Body of pancreas (tissue), 4 donors: ENCODE measurements around the gene CYP11A1. TPM values are rescaled to one million over a fixed set of nuclear protein-coding genes. Genes with fewer than 3 reads are reported as not detected.

Source experiments
- ATAC-seq: fragments of 150-250 bp; one replicate; pipeline ENCODE4 v1.9.1; 2016
- DNase-seq, 4 donors: peaks; one replicate each; pipeline ENCODE4 v3.0.0-alpha.2; 2019
- H3K27ac ChIP-seq, 4 donors: fragments of 200-600 bp; sonication (generic); 1 replicate in 3 of 4; 2 replicates in 1 of 4; pipeline versions ENCODE4 v1.5.1 to v1.6.1; 2016 to 2019; ENCODE audit warnings: mild to moderate bottlenecking in 1 of 4, mixed read lengths in 1 of 4, moderate library complexity in 1 of 4
- H3K27me3 ChIP-seq, 2 donors: fragments of 200-600 bp; sonication (generic); one replicate each; pipeline ENCODE4 v1.6.0; 2016; ENCODE audit warnings: mild to moderate bottlenecking in 1 of 2
- H3K36me3 ChIP-seq, 2 donors: fragments of 200-600 bp; sonication (generic); replicated peaks in 1 of 2; 2 replicates each; pipeline ENCODE4 v1.5.1; 2016; ENCODE audit warnings: low read depth in 2 of 2; ENCODE audit not compliant: insufficient read depth in 1 of 2
- H3K4me1 ChIP-seq: fragments of 200-600 bp; sonication (generic); one replicate; pipeline ENCODE4 v1.6.0; 2016
- H3K4me3 ChIP-seq, 2 donors: fragments of 200-600 bp; sonication (generic); 1 replicate in 1 of 2; 2 replicates in 1 of 2; pipeline ENCODE4 v1.5.1; 2016 to 2019
- H3K9me3 ChIP-seq, 3 donors: fragments of 200-600 bp; sonication (generic); 1 replicate in 2 of 3; 2 replicates in 1 of 3; pipeline ENCODE4 v1.5.1; 2016
- POLR2A ChIP-seq, 3 donors: fragments of 450-650 bp; IDR thresholded peaks; one replicate each; pipeline ENCODE4 v1.6.1; 2016; ENCODE audit warnings: antibody characterized with exemption in 3 of 3, mild to moderate bottlenecking in 2 of 3
- WGBS, 2 donors: methylation state at CpG; one replicate each; pipeline ENCODE4 v1.1.5; 2017; 5-methylcytosine and 5-hydroxymethylcytosine counted together
- intact Hi-C: fragments of 100-400 bp; cut with DNase I; formaldehyde crosslinking; loops from one replicate; pipeline ENCODE4 v1.15.1; 2023
- total RNA-seq, 2 donors: library from RNA; depleted of rRNA; stranded (reverse); fragments of >200 nt; gene quantifications; one replicate each; pipeline ENCODE4 v1.1.0, GENCODE V29; 2016
- TF ChIP-seq, protein P1 (sequence below), 7 experiments: fragments of 450-650 bp in 4 of 7; fragments of 200-600 bp in 3 of 7; sonication (generic) in 3 of 7; IDR thresholded peaks; one replicate each; pipeline ENCODE4 v1.5.1; 2016 to 2019; ENCODE audit warnings: antibody characterized with exemption in 7 of 7

CYP11A1 gene
- total RNA-seq, 2 donors from 2014 or later = 0.26 to 0.99 TPM

DNA sequence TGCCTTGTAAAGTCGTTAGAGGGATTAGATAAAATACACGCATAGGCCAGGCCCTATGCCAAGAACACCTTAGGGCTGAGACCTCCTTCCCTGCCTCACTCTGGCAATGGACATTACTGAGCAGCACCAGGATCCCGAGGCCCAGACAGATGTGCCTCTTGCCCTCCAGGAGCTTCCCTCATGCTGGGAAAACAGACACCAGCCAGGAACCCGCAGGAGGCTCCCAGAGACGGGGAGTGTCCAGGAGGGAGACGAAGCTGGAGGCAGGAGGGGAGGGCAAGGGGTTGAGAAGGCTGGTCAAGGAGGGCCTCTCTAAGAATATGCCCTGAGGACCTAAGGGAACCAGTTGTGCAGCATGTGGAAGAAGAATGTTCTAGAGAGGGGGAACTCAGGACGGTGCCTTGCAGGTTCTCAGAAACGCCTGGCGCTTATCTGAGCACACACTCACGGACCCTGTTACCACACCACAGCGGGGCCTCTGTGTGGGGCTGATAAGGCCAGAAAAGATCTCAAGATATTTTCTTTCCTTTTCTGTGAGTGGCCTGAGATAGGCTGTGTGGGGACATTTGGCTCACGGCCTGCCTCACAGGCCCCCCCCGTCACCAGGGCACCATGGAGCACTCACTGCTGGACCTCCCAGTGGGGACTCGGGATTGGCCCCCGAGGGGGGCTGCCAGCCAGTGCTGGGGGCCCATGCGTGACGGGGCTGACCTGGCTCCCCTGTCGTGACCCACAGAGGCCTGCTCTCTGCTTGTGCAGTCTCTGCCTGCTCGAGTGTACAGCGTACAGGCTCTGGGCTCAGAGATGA is 22.0 kb upstream of the CYP11A1 start:
- Histone ChIP-seq H3K9me3 (no peaks in the 10 kb centered on the region), H3K4me1 (no peaks in the 10 kb centered on the region), H3K27me3 (no peaks in the 10 kb centered on the region), H3K4me3 (no peak overlapping the region), H3K27ac (no peak overlapping the region), H3K36me3 (no peaks in the 10 kb centered on the region)
- 47 to 52% methylated on average over 16 to 19 of the region's 20 CpGs for WGBS, 2 donors
- TF ChIP-seq, protein P1, sequence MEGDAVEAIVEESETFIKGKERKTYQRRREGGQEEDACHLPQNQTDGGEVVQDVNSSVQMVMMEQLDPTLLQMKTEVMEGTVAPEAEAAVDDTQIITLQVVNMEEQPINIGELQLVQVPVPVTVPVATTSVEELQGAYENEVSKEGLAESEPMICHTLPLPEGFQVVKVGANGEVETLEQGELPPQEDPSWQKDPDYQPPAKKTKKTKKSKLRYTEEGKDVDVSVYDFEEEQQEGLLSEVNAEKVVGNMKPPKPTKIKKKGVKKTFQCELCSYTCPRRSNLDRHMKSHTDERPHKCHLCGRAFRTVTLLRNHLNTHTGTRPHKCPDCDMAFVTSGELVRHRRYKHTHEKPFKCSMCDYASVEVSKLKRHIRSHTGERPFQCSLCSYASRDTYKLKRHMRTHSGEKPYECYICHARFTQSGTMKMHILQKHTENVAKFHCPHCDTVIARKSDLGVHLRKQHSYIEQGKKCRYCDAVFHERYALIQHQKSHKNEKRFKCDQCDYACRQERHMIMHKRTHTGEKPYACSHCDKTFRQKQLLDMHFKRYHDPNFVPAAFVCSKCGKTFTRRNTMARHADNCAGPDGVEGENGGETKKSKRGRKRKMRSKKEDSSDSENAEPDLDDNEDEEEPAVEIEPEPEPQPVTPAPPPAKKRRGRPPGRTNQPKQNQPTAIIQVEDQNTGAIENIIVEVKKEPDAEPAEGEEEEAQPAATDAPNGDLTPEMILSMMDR (IDR thresholded peaks at IDR 0.05) = no peak
- TF ChIP-seq POLR2A (IDR thresholded peaks at IDR 0.05) = no peak
- intact Hi-C loops = loop anchor here (10.0 kb wide), 1 partner anchor 375 kb away; no protein-coding TSS in a partner anchor
- DNase-seq (no peak), ATAC-seq (no peak)

DNA sequence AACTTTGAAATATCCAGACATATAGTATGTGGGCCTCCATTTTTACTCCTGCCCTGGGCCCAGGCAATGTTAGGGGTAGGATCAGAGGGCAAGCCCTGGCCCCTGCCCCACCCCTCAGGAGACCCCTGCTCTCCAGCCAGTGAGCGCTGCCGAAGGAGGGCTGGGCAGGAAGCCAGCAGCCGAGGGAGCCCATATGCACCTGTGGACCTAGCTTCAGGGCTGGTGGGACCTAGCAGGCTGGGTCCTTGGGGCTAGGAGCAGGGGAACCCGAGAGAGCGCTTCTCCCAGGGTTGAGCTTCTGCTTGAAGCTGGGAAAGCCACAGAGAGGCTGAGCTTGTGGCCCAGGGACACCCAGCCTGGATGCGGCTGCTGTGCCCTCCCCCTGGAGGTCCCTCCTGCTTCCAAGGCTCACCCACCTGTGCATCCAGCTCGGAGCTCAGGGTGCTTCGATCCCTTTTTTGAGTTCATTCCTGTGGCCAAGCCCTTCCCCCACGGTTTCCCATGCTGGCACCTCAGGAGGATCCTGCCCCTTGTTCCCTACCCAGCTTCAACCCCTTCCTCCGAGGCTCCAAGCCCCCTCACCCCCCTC is 21.0 kb upstream of the CYP11A1 start:
- no peak overlapping the region for H3K27ac ChIP-seq
- DNase-seq (no peak), ATAC-seq (no peak)
- no peaks in the 10 kb centered on the region for H3K4me1 ChIP-seq
- H3K9me3 ChIP-seq = no peaks in the 10 kb centered on the region
- no peak overlapping the region for H3K4me3 ChIP-seq
- no peaks in the 10 kb centered on the region for H3K27me3 ChIP-seq
- TF ChIP-seq, protein P1 (IDR thresholded peaks at IDR 0.05) = no peak
- 56 to 70% methylated on average over 9 to 10 of the region's 10 CpGs for WGBS, 2 donors
- H3K36me3 ChIP-seq = no peaks in the 10 kb centered on the region
- intact Hi-C loops = loop anchor here (10.0 kb wide), 1 partner anchor 376 kb away; no protein-coding TSS in a partner anchor

DNA sequence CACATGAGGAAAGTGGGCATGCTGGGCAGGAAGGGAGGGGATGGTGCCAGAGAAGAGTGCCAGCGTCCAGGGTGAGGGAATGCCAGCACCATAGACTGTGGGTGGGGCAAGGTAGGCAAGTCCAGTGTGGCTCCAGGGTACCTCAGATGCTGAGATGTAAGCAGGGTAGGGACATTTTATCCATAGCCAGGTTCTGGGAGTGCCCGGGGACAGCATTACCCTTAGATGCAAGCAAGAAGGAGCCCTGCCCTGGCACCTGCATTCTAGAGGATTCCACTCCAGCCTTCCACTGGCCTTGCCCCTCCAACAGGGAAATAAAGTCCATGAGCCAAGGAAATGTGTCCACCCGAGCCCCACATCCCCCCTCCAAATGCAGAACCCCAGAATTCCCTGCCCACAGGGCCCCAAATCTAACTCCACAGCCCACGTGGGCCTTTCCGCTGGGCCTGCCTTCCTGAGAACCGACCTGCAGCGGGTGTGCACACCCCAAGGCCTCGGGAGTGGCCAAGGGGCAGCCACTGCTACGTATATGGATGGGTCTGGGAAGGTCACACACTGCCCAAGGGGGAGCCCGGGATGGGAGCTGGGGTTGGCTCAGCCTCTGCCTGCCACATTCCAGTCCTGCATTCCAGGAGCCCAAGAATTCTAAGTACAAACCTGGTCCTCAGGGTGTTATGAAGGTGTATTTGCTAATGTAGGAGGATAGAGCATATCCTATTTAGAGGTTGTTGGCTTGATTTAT is 20.3 kb upstream of the CYP11A1 start:
- no peaks in the 10 kb centered on the region for H3K36me3 ChIP-seq
- no peak overlapping the region for H3K4me3 ChIP-seq
- H3K27me3 ChIP-seq = no peaks in the 10 kb centered on the region
- intact Hi-C loops = loop anchor here (10.0 kb wide), 1 partner anchor 377 kb away; no protein-coding TSS in a partner anchor
- TF ChIP-seq, protein P1 (IDR thresholded peaks at IDR 0.05) = no peak
- no peaks in the 10 kb centered on the region for H3K4me1 ChIP-seq
- no peaks in the 10 kb centered on the region for H3K9me3 ChIP-seq
- ATAC-seq = no peak
- H3K27ac ChIP-seq = no peak overlapping the region
- no peak for DNase-seq
- WGBS, 2 donors = 68 to 80% methylated on average over 2 to 10 of the region's 10 CpGs

DNA sequence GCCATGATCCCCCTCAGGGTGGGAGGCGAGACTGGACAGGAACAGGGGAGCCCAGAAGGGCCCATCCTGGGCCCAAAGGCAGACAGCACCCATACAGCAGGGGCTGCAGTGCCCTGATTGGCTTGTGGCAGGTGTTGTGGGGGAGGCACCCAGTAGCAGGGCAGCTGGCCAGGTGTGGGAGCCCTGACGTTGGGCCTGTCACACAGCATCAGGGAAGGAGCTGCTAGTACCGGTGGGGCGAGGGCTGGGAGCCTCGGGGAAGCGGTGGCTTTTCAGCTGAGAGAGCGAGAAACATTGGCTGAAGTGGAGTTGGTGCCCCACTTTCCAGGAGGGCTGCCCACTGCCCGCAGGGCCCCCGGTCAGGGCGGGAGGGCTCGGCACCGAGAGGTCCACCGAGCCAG is 19.7 kb upstream of the CYP11A1 start:
- Histone ChIP-seq H3K27me3 (no peaks in the 10 kb centered on the region), H3K36me3 (no peaks in the 10 kb centered on the region), H3K27ac (no peak overlapping the region), H3K4me3 (no peak overlapping the region), H3K9me3 (no peaks in the 10 kb centered on the region), H3K4me1 (no peaks in the 10 kb centered on the region)
- no peak for DNase-seq
- intact Hi-C loops = loop anchor here (10.0 kb wide), 1 partner anchor 378 kb away; no protein-coding TSS in a partner anchor
- ATAC-seq = no peak
- TF ChIP-seq, protein P1 (IDR thresholded peaks at IDR 0.05) = no peak
- no peak for TF ChIP-seq POLR2A (IDR thresholded peaks at IDR 0.05)
- WGBS, 2 donors = 43 to 82% methylated on average over 2 to 13 of the region's 13 CpGs
